GM23338 (cell line): ENCODE data around the gene RSPH6A. TPM values are rescaled to one million over a fixed set of nuclear protein-coding genes. Genes with fewer than 3 reads are reported as not detected.

Experiments
- ATAC-seq: fragments of 200-7000 bp; cut with Tn5 transposase; 3 replicates; pipeline ENCODE4 v1.9.1; 2020
- DNase-seq: peaks from one replicate; pipeline ENCODE4 v3.0.0-alpha.2; 2015; ENCODE audit warnings: low spot score
- H2AFZ ChIP-seq: fragments of 200-600 bp; sonication (generic); 2 replicates; pipeline ENCODE4 v1.8.0; 2016; ENCODE audit warnings: antibody characterized with exemption, mild to moderate bottlenecking, moderate library complexity
- H3F3A ChIP-seq: fragments of 200-600 bp; sonication (generic); replicated peaks from 2 replicates; pipeline ENCODE4 v1.8.0; 2017; ENCODE audit warnings: antibody characterized with exemption, mixed run types, low read depth
- H3K27ac ChIP-seq: fragments of 200-600 bp; sonication (generic); 2 replicates; pipeline ENCODE4 v1.6.1; 2016; ENCODE audit warnings: low read depth
- H3K27me3 ChIP-seq: fragments of 200-600 bp; sonication (generic); 2 replicates; pipeline ENCODE4 v1.8.0; 2016; ENCODE audit warnings: mild to moderate bottlenecking, mixed run types, moderate library complexity; ENCODE audit not compliant: insufficient read depth
- H3K36me3 ChIP-seq: fragments of 200-600 bp; sonication (generic); 2 replicates; pipeline ENCODE4 v1.8.0; 2016; ENCODE audit warnings: mild to moderate bottlenecking; ENCODE audit not compliant: insufficient read depth
- H3K4me1 ChIP-seq: fragments of 200-600 bp; sonication (generic); 2 replicates; pipeline ENCODE4 v1.8.0; 2016; ENCODE audit warnings: mild to moderate bottlenecking, moderate library complexity; ENCODE audit not compliant: insufficient read depth
- H3K4me2 ChIP-seq: fragments of 200-600 bp; sonication (generic); 2 replicates; pipeline ENCODE4 v1.7.1; 2017; ENCODE audit warnings: mixed run types
- H3K4me3 ChIP-seq: fragments of 200-600 bp; sonication (generic); 2 replicates; pipeline ENCODE4 v1.6.1; 2016; ENCODE audit warnings: mixed run types
- H3K79me2 ChIP-seq: fragments of 200-600 bp; sonication (generic); replicated peaks from 2 replicates; pipeline ENCODE4 v1.8.0; 2017; ENCODE audit warnings: mild to moderate bottlenecking; ENCODE audit not compliant: insufficient read depth
- H3K9me2 ChIP-seq: fragments of 200-600 bp; sonication (generic); 2 replicates; pipeline ENCODE4 v1.8.0; 2017; ENCODE audit not compliant: insufficient read depth
- H4K20me1 ChIP-seq: fragments of 200-600 bp; sonication (generic); replicated peaks from 2 replicates; pipeline ENCODE4 v1.8.0; 2017; ENCODE audit warnings: mild to moderate bottlenecking; ENCODE audit not compliant: insufficient read depth
- H3K27ac Mint-ChIP-seq: 2 replicates; pipeline ENCODE4 v1.8.0; 2020; ENCODE audit warnings: inconsistent platforms, mild to moderate bottlenecking, moderate library complexity, mixed read lengths
- H3K27me3 Mint-ChIP-seq: 3 replicates; pipeline ENCODE4 v1.8.0; 2022; ENCODE audit warnings: low read depth, mild to moderate bottlenecking, moderate library complexity, mixed read lengths, inconsistent platforms; ENCODE audit not compliant: insufficient read depth, poor library complexity
- H3K36me3 Mint-ChIP-seq: 3 replicates; pipeline ENCODE4 v1.8.0; 2021; ENCODE audit warnings: low read depth, mild to moderate bottlenecking, inconsistent platforms, moderate library complexity, mixed read lengths
- H3K4me1 Mint-ChIP-seq: 3 replicates; pipeline ENCODE4 v1.8.0; 2020; ENCODE audit warnings: mild to moderate bottlenecking, inconsistent platforms, mixed read lengths
- H3K4me3 Mint-ChIP-seq: 3 replicates; pipeline ENCODE4 v1.8.0; 2021; ENCODE audit warnings: moderate library complexity, mild to moderate bottlenecking, inconsistent platforms, mixed read lengths
- H3K9me3 Mint-ChIP-seq: 3 replicates; pipeline ENCODE4 v1.8.0; 2020; ENCODE audit warnings: moderate library complexity, mild to moderate bottlenecking, inconsistent platforms, mixed read lengths
- CREB1 ChIP-seq: fragments of 250-450 bp; sonication (Bioruptor Pico); IDR thresholded peaks from 2 replicates; pipeline ENCODE4 v1.5.0; 2020; ENCODE audit warnings: low read depth, mild to moderate bottlenecking, moderate library complexity
- CTCF ChIP-seq, 2 experiments: fragments of 200-600 bp in 1 of 2; sonication (generic) in 1 of 2; conservative IDR thresholded peaks; 2 replicates each; pipeline versions ENCODE4 v1.5.1 to v1.6.1; 2016 to 2017; ENCODE audit warnings: antibody characterized with exemption in 2 of 2, low read depth in 2 of 2, mild to moderate bottlenecking in 2 of 2, moderate library complexity in 1 of 2
- ETS1 ChIP-seq: IDR thresholded peaks from 2 replicates; pipeline ENCODE4 v1.6.1; 2016; ENCODE audit warnings: antibody characterized with exemption
- EZH2 ChIP-seq: fragments of 200-600 bp; sonication (generic); IDR thresholded peaks from one replicate; pipeline ENCODE4 v1.8.0; 2017; ENCODE audit warnings: antibody characterized with exemption, mild to moderate bottlenecking, low read depth; ENCODE audit not compliant: unreplicated experiment
- EZH2phosphoT487 ChIP-seq: fragments of 200-600 bp; sonication (generic); IDR thresholded peaks from one replicate; pipeline ENCODE4 v1.8.1; 2018; ENCODE audit warnings: antibody characterized with exemption; ENCODE audit not compliant: unreplicated experiment
- JUNB ChIP-seq: IDR thresholded peaks from one replicate; pipeline ENCODE4 v1.6.1; 2016; ENCODE audit warnings: antibody characterized with exemption; ENCODE audit not compliant: unreplicated experiment
- NANOG ChIP-seq: IDR thresholded peaks from 2 replicates; pipeline ENCODE4 v1.6.1; 2016; ENCODE audit warnings: antibody characterized with exemption, borderline replicate concordance
- POLR2AphosphoS5 ChIP-seq: IDR thresholded peaks from 2 replicates; pipeline ENCODE4 v1.6.1; 2016; ENCODE audit warnings: antibody characterized with exemption, low read depth
- ZNF114 ChIP-seq: fragments of 250-450 bp; sonication (Bioruptor Pico); IDR thresholded peaks from 2 replicates; pipeline ENCODE4 v1.5.0; 2020; ENCODE audit warnings: mild to moderate bottlenecking, moderate library complexity
- ZNF462 ChIP-seq: fragments of 250-450 bp; sonication (Bioruptor Pico); IDR thresholded peaks from 2 replicates; pipeline ENCODE4 v1.5.0; 2020; ENCODE audit warnings: mild to moderate bottlenecking, moderate library complexity
- polyA plus RNA-seq: library from polyadenylated mRNA; unstranded; fragments of >200 nt; fragmentation: Nextera tagmentation; extraction: Ambion mirVana; gene quantifications from 2 replicates; pipeline ENCODE4 v1.2.1, GENCODE V29; 2016
- total RNA-seq: library from RNA; depleted of rRNA; stranded (reverse); fragments of >200 nt; shearing (Covaris generic); gene quantifications from 2 replicates; pipeline ENCODE4 v1.2.3, GENCODE V29; 2014

Gene RSPH6A
- total and polyA plus RNA-seq, 2 experiments from 2014 or later: 0.11 to 0.21 TPM

- TF ChIP-seq ZNF462 (CRISPR knock-in tag) (no peak), EZH2phosphoT487 (no peak), ETS1 (no peak), POLR2AphosphoS5 (no peak), CREB1 (no peak), NANOG (no peak), EZH2 (no peak), JUNB (no peak), ZNF114 (no peak)
Observed at GRCh38 chr19:45747513-45747912, 67.6 kb downstream of the RSPH6A start (continued).

- no peak overlapping the region for H3K27ac ChIP-seq
- no peaks in the 10 kb centered on the region for H4K20me1 ChIP-seq
- H3K9me3 Mint-ChIP-seq: no peaks in the 10 kb centered on the region
- no peak for DNase-seq
- H3K79me2 ChIP-seq: no peaks in the 10 kb centered on the region
- H3F3A ChIP-seq: 0 out of 2 replicates have a peak, but pooled peaks cover 7% of the 10 kb centered on the region
- no peak overlapping the region for H3K4me2 ChIP-seq
- no peak overlapping the region for H3K27ac Mint-ChIP-seq
- ATAC-seq: no peak
- H3K27me3 ChIP-seq: no peaks in the 10 kb centered on the region
- H3K9me2 ChIP-seq: no peaks in the 10 kb centered on the region
- H3K27me3 Mint-ChIP-seq: peaks cover 3% of the 10 kb centered on the region
- H2AFZ ChIP-seq: no peak overlapping the region
- H3K4me3 ChIP-seq: no peak overlapping the region
- H3K4me1 Mint-ChIP-seq: no peaks in the 10 kb centered on the region; the same call in 2 of the 3 replicates
- H3K4me1 ChIP-seq: no peaks in the 10 kb centered on the region; the same call in 1 of the 2 replicates
- no peak overlapping the region; the same call in 2 of the 3 replicates for H3K4me3 Mint-ChIP-seq
- no peaks in the 10 kb centered on the region for H3K36me3 Mint-ChIP-seq
- H3K36me3 ChIP-seq: no peaks in the 10 kb centered on the region
- TF ChIP-seq CREB1 (no peak), POLR2AphosphoS5 (no peak), JUNB (no peak), CTCF (conservative IDR thresholded peaks at IDR 0.05; ENCODE audit: low read depth in 2 of 2) (no peak), NANOG (no peak)
Observed at GRCh38 chr19:45746866-45747265, 68.2 kb downstream of the RSPH6A start.
